Esophagus squamous epithelium (tissue), 5 donors: ENCODE data around the gene RGS3. TPM values are rescaled to one million over a fixed set of nuclear protein-coding genes. Genes with fewer than 3 reads are reported as not detected.

ENCODE experiments used
- DNase-seq: peaks from one replicate; lab custom pipeline; 2025; lab: John Stamatoyannopoulos, UW
- H3K27ac ChIP-seq, 4 donors: fragments of 200-600 bp; sonication (generic); one replicate each; pipeline ENCODE4 v1.5.1; 2016 to 2019; ENCODE audit warnings: mild to moderate bottlenecking in 1 of 4
- H3K27me3 ChIP-seq, 4 donors: fragments of 200-600 bp; sonication (generic); 1 replicate in 3 of 4; 2 replicates in 1 of 4; pipeline versions ENCODE4 v1.5.1 to v1.6.0; 2017 to 2021; ENCODE audit warnings: antibody characterized with exemption in 1 of 4
- H3K36me3 ChIP-seq, 3 donors: fragments of 200-600 bp; sonication (generic); one replicate each; pipeline ENCODE4 v1.5.1; 2016 to 2019
- H3K4me1 ChIP-seq, 3 donors: fragments of 200-600 bp; sonication (generic); one replicate each; pipeline ENCODE4 v1.5.1; 2017 to 2019
- H3K4me3 ChIP-seq, 4 donors: fragments of 200-600 bp; sonication (generic); 1 replicate in 3 of 4; 2 replicates in 1 of 4; pipeline ENCODE4 v1.5.1; 2016 to 2019; ENCODE audit warnings: mild to moderate bottlenecking in 2 of 4, moderate library complexity in 1 of 4
- H3K9me3 ChIP-seq, 3 donors: fragments of 200-600 bp; sonication (generic); one replicate each; pipeline ENCODE4 v1.5.1; 2016 to 2019
- CTCF ChIP-seq, 6 experiments: fragments of 450-650 bp in 4 of 6; fragments of 200-600 bp in 2 of 6; sonication (generic) in 2 of 6; IDR thresholded peaks; one replicate each; pipeline ENCODE4 v1.5.1; 2016 to 2019; ENCODE audit warnings: antibody characterized with exemption in 6 of 6, mild to moderate bottlenecking in 4 of 6, moderate library complexity in 4 of 6
- POLR2A ChIP-seq, 4 donors: fragments of 450-650 bp; IDR thresholded peaks; one replicate each; pipeline ENCODE4 v1.6.1; 2017; ENCODE audit warnings: antibody characterized with exemption in 4 of 4, mild to moderate bottlenecking in 4 of 4, moderate library complexity in 3 of 4
- WGBS, 2 donors: methylation state at CpG; one replicate each; pipeline ENCODE4 v1.1.5; 2018; 5-methylcytosine and 5-hydroxymethylcytosine counted together
- intact Hi-C: fragments of 100-400 bp; cut with DNase I; formaldehyde crosslinking; loops from one replicate; pipeline ENCODE4 v1.15.0; 2022
- total RNA-seq, 4 donors: library from RNA; depleted of rRNA; stranded (reverse); fragments of >200 nt; gene quantifications; one replicate each; pipeline ENCODE4 v1.1.0, GENCODE V29; 2016
- donor health status: DM: yes; HTN: yes; CAD: no.

Gene RGS3
- total RNA-seq, 4 donors from 2014 or later = 9.7 to 16.3 (median 12.7) TPM

GRCh38 chr9:113583511-113584427 is 120.2 kb downstream of the RGS3 start:
- Histone ChIP-seq H3K4me1 (peaks cover 48 to 91% (median 64%) of the 10 kb centered on the region in 3 donors), H3K4me3 (no peak overlapping the region), H3K27me3 (no peaks in the 10 kb centered on the region), H3K9me3 (no peaks in the 10 kb centered on the region), H3K36me3 (peaks cover 10 to 35% (median 10%) of the 10 kb centered on the region in 3 donors), H3K27ac (peak overlapping the region in 2 of 4 donors; percentile 86 to 88)
- intact Hi-C loops = no loop called here
- 94% methylated on average over 24 of the region's 31 CpGs; no CpG with 5 or more reads in 1 of the 2 donors for WGBS, 2 donors
- no peak for DNase-seq
- TF ChIP-seq POLR2A (IDR thresholded peaks at IDR 0.05) (no peak), CTCF (IDR thresholded peaks at IDR 0.05) (no peak)

GRCh38 chr9:113584428-113585084 is 121.0 kb downstream of the RGS3 start:
- DNase-seq = no peak
- H3K4me3 ChIP-seq = no peak overlapping the region
- H3K36me3 ChIP-seq = peaks cover 10 to 35% (median 10%) of the 10 kb centered on the region in 3 donors
- no peak overlapping the region for H3K27ac ChIP-seq
- H3K9me3 ChIP-seq = no peaks in the 10 kb centered on the region
- intact Hi-C loops = loop anchor here (5.0 kb wide), 1 partner anchor 127 kb away; no protein-coding TSS in a partner anchor
- TF ChIP-seq CTCF (IDR thresholded peaks at IDR 0.05) (no peak), POLR2A (IDR thresholded peaks at IDR 0.05) (no peak)
- H3K4me1 ChIP-seq = peaks cover 40 to 91% (median 62%) of the 10 kb centered on the region in 3 donors
- WGBS, 2 donors = 67 to 94% methylated on average over 4 to 5 of the region's 5 CpGs
- H3K27me3 ChIP-seq = no peaks in the 10 kb centered on the region

GRCh38 chr9:113585085-113585442 is 121.5 kb downstream of the RGS3 start:
- Histone ChIP-seq H3K27me3 (no peaks in the 10 kb centered on the region), H3K36me3 (peaks cover 10 to 35% (median 10%) of the 10 kb centered on the region in 3 donors), H3K4me3 (no peak overlapping the region), H3K9me3 (no peaks in the 10 kb centered on the region), H3K27ac (peak overlapping the region in 1 of 4 donors; percentile 42), H3K4me1 (peaks cover 35 to 91% (median 60%) of the 10 kb centered on the region in 3 donors)
- DNase-seq = no peak
- TF ChIP-seq CTCF (IDR thresholded peaks at IDR 0.05) = no peak
- TF ChIP-seq POLR2A (IDR thresholded peaks at IDR 0.05) = no peak
- intact Hi-C loops = loop anchor here (5.0 kb wide), 1 partner anchor 128 kb away; no protein-coding TSS in a partner anchor
- 95 to 100% methylated on average over 3 to 4 of the region's 4 CpGs for WGBS, 2 donors

GRCh38 chr9:113585555-113585954 is 122.0 kb downstream of the RGS3 start:
- Histone ChIP-seq H3K4me3 (no peak overlapping the region), H3K9me3 (no peaks in the 10 kb centered on the region), H3K27me3 (no peaks in the 10 kb centered on the region), H3K27ac (peak overlapping the region; percentile 10 to 42 (median 34)), H3K36me3 (peaks cover 10 to 35% (median 10%) of the 10 kb centered on the region in 3 donors), H3K4me1 (peaks cover 30 to 88% (median 55%) of the 10 kb centered on the region in 3 donors)
- 58% methylated on average over 2 of the region's 2 CpGs; no CpG with 5 or more reads in 1 of the 2 donors for WGBS, 2 donors
- intact Hi-C loops = loop anchor here (5.0 kb wide), 1 partner anchor 128 kb away; no protein-coding TSS in a partner anchor
- TF ChIP-seq CTCF (IDR thresholded peaks at IDR 0.05) (no peak), POLR2A (IDR thresholded peaks at IDR 0.05) (no peak)
- DNase-seq = no peak
